GM18519 (cell line): Measurements from ENCODE around the gene C12orf42.
A peak's percentile ranks its signal among the peaks of the same experiment; 100 is the strongest.
"Not testable (repeated sequence)": the region's sequence is repeated elsewhere in the genome, so short reads cannot be mapped to it uniquely, and the experiment has no call there.

Source experiments
- ATAC-seq: cut with Tn5 transposase; IDR thresholded peaks from one replicate; pipeline ENCODE4 v1.9.1; 2021; ENCODE audit warnings: mild to moderate bottlenecking, moderate library complexity; ENCODE audit not compliant: unreplicated experiment, low FRiP score

C12orf42 gene

GRCh38 chr12:103425674-103426073 lies 70.1 kb downstream of the C12orf42 start:
- not testable (repeated sequence) for ATAC-seq

GRCh38 chr12:103424849-103425586 lies 70.8 kb downstream of the C12orf42 start:
- not testable (repeated sequence) for ATAC-seq

- ATAC-seq = no peak
Measured at GRCh38 chr12:103423516-103423910, 72.3 kb downstream of the C12orf42 start.

GRCh38 chr12:103422746-103423515 lies 72.8 kb downstream of the C12orf42 start:
- ATAC-seq = no peak

GRCh38 chr12:103422328-103422727 lies 73.4 kb downstream of the C12orf42 start:
- ATAC-seq = no peak

- no peak for ATAC-seq
Measured at GRCh38 chr12:103421402-103421801, 74.4 kb downstream of the C12orf42 start.

DNA sequence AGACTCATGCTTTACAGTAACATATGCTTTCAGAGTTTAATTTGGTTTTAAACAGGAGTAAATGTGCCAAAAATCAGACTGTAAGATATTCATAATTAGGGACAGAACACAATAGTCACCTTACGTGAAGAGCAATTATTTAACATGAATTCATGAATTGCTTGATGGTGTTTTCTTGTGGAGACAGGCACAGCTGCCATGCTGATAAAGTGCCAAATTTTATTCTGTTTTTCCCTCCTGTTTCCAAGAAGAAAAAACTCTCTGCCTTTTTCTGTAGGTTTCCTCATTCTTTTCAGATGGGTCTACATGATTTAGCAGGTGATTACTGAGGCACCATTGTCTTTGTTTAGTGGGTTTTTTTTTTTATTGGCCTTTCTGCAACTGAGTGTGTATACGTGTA lies 80.1 kb downstream of the C12orf42 start:
- no peak for ATAC-seq

GRCh38 chr12:103401421-103401820 lies 94.3 kb downstream of the C12orf42 start:
- no peak for ATAC-seq

- ATAC-seq = no peak
Measured at GRCh38 chr12:103399986-103400385, 95.8 kb downstream of the C12orf42 start.

- ATAC-seq = no peak
Measured at GRCh38 chr12:103397536-103397935, 98.2 kb downstream of the C12orf42 start.

DNA sequence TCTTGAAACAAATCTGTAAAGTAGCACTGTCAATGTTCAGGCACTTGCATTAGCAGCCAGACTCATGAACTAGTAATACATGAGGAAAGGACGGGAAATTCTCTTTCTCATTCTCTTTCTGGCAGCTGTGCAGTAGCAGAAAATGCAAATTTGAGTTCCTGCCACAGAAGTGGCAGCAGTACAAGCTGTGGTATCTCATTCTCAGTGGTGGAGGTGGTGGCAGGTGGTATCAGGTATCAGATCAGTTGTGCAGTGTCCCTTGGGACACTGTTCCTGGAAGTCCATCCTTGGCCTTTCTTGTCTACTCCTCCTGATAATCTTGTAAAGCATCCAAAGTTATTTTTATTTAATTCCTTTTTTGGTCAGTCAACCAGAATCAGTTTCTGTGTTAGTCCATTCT lies 103.0 kb downstream of the C12orf42 start:
- peak; percentile 86 for ATAC-seq

DNA sequence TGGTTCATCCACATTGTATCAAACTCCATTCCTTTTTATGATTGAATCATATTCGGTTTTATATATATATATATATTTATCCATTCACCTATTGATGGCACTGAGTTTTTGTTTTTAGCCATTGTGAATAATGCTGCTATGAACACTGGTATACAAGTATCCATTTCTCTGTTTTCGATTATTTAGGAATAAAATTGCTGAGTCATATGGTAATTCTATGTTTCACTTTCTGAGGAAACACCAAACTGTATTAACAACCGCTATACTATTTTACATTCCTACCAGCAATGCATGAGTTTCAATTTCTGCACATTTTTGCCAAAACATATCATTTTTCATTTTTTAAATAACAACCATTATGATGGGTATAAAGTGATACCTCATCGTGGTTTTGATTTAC lies 104.7 kb downstream of the C12orf42 start:
- ATAC-seq = no peak

GRCh38 chr12:103387385-103387784 lies 108.4 kb downstream of the C12orf42 start:
- ATAC-seq = no peak

DNA sequence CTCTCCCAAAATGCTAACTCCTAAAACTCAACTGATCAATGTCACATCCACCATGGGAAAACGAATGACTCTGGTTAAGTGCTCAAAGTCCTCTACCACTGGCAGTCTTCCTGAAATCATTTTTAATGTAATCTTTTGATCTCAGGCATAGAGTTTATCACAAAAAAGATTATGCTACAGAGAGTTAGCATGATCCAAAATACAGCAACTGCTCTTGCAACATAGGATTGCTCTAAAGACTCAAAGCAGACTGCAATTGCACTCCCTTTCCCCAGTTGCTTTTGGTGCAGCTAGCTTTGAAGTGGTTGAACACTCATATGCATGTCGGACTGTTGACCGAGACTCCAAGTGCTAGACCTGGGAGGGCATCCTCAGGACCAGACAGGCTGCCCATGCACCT lies 109.3 kb downstream of the C12orf42 start:
- no peak for ATAC-seq

DNA sequence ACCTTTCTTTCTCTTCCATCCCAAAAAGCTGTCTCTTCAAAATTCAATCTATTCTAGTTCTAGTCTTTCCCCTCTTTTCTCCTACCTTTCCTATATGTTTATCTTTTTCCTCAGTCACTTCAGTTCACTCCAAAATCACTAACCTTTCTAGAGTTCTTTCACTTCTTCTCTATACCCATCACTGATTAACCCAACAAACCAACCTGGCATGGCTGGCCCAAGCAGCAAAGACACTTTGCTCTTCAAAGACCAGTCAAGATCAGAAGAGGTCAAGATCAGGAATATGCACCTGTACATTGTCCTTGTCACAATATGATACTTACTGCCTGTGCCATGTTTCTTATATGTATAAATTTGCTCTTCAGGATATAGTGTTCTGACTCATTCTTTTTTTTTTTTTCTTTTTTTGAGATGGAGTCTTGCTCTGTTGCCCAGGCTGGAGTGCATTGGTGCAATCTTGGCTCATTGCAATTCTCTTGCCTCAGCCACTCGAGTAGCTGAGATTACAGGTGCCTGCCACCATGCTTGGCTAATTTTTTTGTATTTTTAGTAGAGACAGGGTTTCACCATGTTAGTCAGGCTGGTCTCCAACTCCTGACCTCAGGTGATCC lies 112.9 kb downstream of the C12orf42 start:
- no peak for ATAC-seq

GRCh38 chr12:103382119-103382518 lies 113.6 kb downstream of the C12orf42 start:
- no peak for ATAC-seq

DNA sequence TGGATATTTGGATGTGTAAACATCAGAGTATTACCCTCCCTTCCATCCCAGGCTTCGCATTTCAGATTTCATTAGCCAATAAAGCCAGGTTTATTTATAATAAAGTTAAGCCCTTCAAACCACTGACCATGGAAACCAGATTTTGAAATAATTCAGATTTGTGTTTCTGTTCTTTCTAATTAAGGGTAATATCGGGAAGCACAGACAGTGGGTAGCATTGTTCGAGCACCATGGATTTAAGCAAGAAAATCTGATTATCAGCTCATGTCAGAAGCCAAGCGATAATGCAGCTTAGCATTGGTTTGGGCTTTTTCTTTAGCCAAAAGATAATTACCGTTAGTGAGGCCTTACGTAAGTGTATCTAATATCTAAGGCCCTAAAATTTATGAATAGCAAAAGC lies 116.1 kb downstream of the C12orf42 start:
- no peak for ATAC-seq

DNA sequence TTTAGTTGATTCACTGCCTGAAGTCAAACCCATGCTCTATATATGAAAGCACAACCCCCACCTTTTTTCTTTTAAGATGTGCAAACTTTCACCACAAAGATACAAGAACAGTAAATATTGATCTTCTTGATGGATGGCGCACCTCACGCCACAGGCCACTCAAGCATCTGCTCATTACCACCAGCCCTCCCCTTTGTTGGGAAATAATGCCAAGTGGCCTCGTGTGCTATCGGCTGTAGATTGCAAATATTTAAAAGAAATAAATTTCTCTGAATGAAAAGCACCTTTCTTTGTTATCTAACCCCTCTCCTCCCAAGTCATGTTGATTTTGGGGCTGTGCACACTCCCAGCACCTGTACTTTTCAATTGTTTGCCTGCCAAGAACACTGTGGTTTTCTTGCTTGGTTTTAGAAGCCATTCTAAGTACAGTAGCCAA lies 122.7 kb downstream of the C12orf42 start:
- ATAC-seq = no peak

DNA sequence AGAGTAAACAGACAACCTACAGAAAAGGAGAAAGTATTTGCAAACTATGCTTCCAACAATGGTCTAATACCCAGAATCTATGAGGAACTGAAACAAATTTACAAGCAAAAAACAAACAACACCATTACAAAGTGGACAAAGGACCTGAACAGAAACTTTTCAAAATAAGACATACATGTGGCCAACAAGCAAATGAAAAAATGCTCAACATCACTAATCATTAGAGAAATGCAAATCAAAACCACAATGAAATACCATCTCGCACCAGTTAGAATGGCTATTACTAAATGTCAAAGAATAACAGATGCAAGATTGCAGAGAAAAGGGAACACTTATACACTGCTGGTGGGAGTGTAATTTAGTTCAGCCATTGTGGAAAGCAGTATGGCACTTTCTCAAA lies 125.8 kb downstream of the C12orf42 start:
- no peak for ATAC-seq

DNA sequence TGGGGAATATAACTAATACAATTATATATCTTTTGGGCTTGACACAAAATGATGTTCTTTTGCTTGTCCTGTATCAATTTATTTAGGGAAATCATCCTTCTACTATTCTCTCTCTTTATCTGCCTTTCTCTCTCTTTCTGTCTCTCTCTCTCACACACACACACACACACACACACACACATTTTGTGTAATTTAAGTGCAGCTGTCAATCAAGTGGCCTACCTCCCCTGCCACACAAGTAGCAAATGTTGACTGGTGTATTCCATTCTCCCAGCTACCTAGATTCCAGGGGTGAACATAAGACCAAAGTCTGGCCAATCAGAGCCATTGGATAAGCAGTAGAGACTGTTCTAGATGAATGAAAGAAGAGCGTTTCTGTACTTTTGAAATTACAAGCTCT lies 127.6 kb downstream of the C12orf42 start:
- no peak for ATAC-seq

GRCh38 chr12:103354403-103354802 lies 141.4 kb downstream of the C12orf42 start:
- no peak for ATAC-seq
